HG03095 (cell line): ENCODE results near the gene SMARCAD1.

Experiments
- ATAC-seq: cut with Tn5 transposase; IDR thresholded peaks from one replicate; pipeline ENCODE4 v1.9.1; 2021; ENCODE audit warnings: moderate library complexity; ENCODE audit not compliant: unreplicated experiment

Gene SMARCAD1

GRCh38 chr4:94226763-94227162 lies 19.1 kb downstream of the SMARCAD1 start:
- no peak for ATAC-seq

GRCh38 chr4:94228493-94229216 lies 21.0 kb downstream of the SMARCAD1 start:
- ATAC-seq = no peak

- ATAC-seq = no peak
Measured at GRCh38 chr4:94232519-94232918, 24.9 kb downstream of the SMARCAD1 start.

- no peak for ATAC-seq
Measured at GRCh38 chr4:94235825-94236224, 28.2 kb downstream of the SMARCAD1 start.

GRCh38 chr4:94237271-94237670 lies 29.6 kb downstream of the SMARCAD1 start:
- no peak for ATAC-seq

GRCh38 chr4:94238160-94238559 lies 30.5 kb downstream of the SMARCAD1 start:
- no peak for ATAC-seq

GRCh38 chr4:94240384-94240783 lies 32.7 kb downstream of the SMARCAD1 start:
- no peak for ATAC-seq

- no peak for ATAC-seq
Measured at GRCh38 chr4:94244087-94244828, 36.6 kb downstream of the SMARCAD1 start.

GRCh38 chr4:94244829-94245185 lies 37.1 kb downstream of the SMARCAD1 start:
- ATAC-seq = no peak

- no peak for ATAC-seq
Measured at GRCh38 chr4:94251094-94251493, 43.4 kb downstream of the SMARCAD1 start.

GRCh38 chr4:94253036-94253435 lies 45.4 kb downstream of the SMARCAD1 start:
- no peak for ATAC-seq

GRCh38 chr4:94256144-94256783 lies 48.6 kb downstream of the SMARCAD1 start:
- ATAC-seq = no peak

GRCh38 chr4:94256828-94257227 lies 49.2 kb downstream of the SMARCAD1 start:
- ATAC-seq = no peak

GRCh38 chr4:94262163-94263016 lies 54.7 kb downstream of the SMARCAD1 start:
- ATAC-seq = no peak

GRCh38 chr4:94267037-94267436 lies 59.4 kb downstream of the SMARCAD1 start:
- no peak for ATAC-seq

GRCh38 chr4:94271248-94271647 lies 63.6 kb downstream of the SMARCAD1 start:
- no peak for ATAC-seq

GRCh38 chr4:94274912-94275311 lies 67.2 kb downstream of the SMARCAD1 start:
- no peak for ATAC-seq

GRCh38 chr4:94276204-94276603 lies 68.5 kb downstream of the SMARCAD1 start:
- ATAC-seq = no peak

GRCh38 chr4:94277534-94277933 lies 69.9 kb downstream of the SMARCAD1 start:
- ATAC-seq = no peak

- ATAC-seq = no peak
Measured at GRCh38 chr4:94278781-94279180, 71.1 kb downstream of the SMARCAD1 start.

- no peak for ATAC-seq
Measured at GRCh38 chr4:94284889-94285288, 77.2 kb downstream of the SMARCAD1 start.
